Stomach (tissue), 9 donors: Measurements from ENCODE around the gene CUL9. TPM values are rescaled to one million over a fixed set of nuclear protein-coding genes. Genes with fewer than 3 reads are reported as not detected.

Experiments used
- DNase-seq, 2 donors: peaks; one replicate each; pipeline versions ENCODE4 v3.0.0 to v3.0.0-alpha.2; 2013 to 2019
- H3K27ac ChIP-seq, 5 donors: fragments of 200-600 bp in 4 of 5; sonication (generic) in 4 of 5; one replicate each; pipeline ENCODE4 v1.5.1; 2013 to 2019; ENCODE audit warnings: mild to moderate bottlenecking in 1 of 5, moderate library complexity in 1 of 5
- H3K27me3 ChIP-seq, 3 donors: fragments of 200-600 bp; sonication (generic); one replicate each; pipeline ENCODE4 v1.5.1; 2017 to 2019; ENCODE audit warnings: mixed run types in 1 of 3
- H3K36me3 ChIP-seq, 4 donors: fragments of 200-600 bp; sonication (generic); 1 replicate in 3 of 4; 2 replicates in 1 of 4; pipeline ENCODE4 v1.5.1; 2016 to 2019
- H3K4me1 ChIP-seq, 4 donors: fragments of 200-600 bp; sonication (generic); one replicate each; pipeline ENCODE4 v1.5.1; 2016 to 2019
- H3K4me3 ChIP-seq, 4 donors: fragments of 200-600 bp; sonication (generic) in 3 of 4; one replicate each; pipeline ENCODE4 v1.5.1; 2016 to 2019; ENCODE audit warnings: mild to moderate bottlenecking in 1 of 4
- H3K9me3 ChIP-seq, 4 donors: fragments of 200-600 bp; sonication (generic); one replicate each; pipeline ENCODE4 v1.5.1; 2016 to 2019
- EP300 ChIP-seq: sonication (generic); formaldehyde crosslinking; IDR thresholded peaks from one replicate; pipeline ENCODE4 v1.6.1; 2017; ENCODE audit warnings: antibody characterized with exemption
- POLR2A ChIP-seq, 4 donors: fragments of 450-650 bp; IDR thresholded peaks; one replicate each; pipeline ENCODE4 v1.6.1; 2016; ENCODE audit warnings: antibody characterized with exemption in 4 of 4, control low read depth in 2 of 4, mild to moderate bottlenecking in 1 of 4, moderate library complexity in 1 of 4
- POLR2AphosphoS5 ChIP-seq, 3 donors: sonication (generic); formaldehyde crosslinking; IDR thresholded peaks; one replicate each; pipeline ENCODE4 v1.6.1; 2016; ENCODE audit warnings: antibody characterized with exemption in 3 of 3
- WGBS, 5 donors: extraction: QIAGEN DNeasy Blood & Tissue Kit in 3 of 5; methylation state at CpG; one replicate each; pipeline versions ENCODE4 v1.1.5 to v1.1.7; 2013 to 2018; 5-methylcytosine and 5-hydroxymethylcytosine counted together
- intact Hi-C: fragments of 100-400 bp; cut with DNase I; formaldehyde crosslinking; loops from one replicate; pipeline ENCODE4 v1.15.1; 2023; ENCODE audit warnings: low total_unique reads
- polyA plus RNA-seq, 3 donors: library from polyadenylated mRNA; stranded (reverse); fragments of 200-250 nt; gene quantifications; one replicate each; pipeline ENCODE4 v1.2.3, GENCODE V29; 2013
- total RNA-seq, 5 donors: library from RNA; depleted of rRNA; stranded (reverse); fragments of >200 nt; gene quantifications; one replicate each; pipeline versions ENCODE4 v1.1.0 to v1.2.3, GENCODE V29; 2014 to 2016
- TF ChIP-seq, protein P1 (sequence below), 7 experiments: fragments of 450-650 bp in 4 of 7; fragments of 200-600 bp in 3 of 7; sonication (generic) in 3 of 7; IDR thresholded peaks; one replicate each; pipeline ENCODE4 v1.5.1; 2016 to 2019; ENCODE audit warnings: antibody characterized with exemption in 7 of 7, control low read depth in 2 of 7, mild to moderate bottlenecking in 1 of 7
- donor health status: healthy with polysubstance abuse.
- donor health status: Bipolar disorder and iron deficiency.
- donor health status: healthy.

The CUL9 gene
- total and polyA plus RNA-seq, 8 donors: 22.8 to 120 (median 45.0) TPM

DNA sequence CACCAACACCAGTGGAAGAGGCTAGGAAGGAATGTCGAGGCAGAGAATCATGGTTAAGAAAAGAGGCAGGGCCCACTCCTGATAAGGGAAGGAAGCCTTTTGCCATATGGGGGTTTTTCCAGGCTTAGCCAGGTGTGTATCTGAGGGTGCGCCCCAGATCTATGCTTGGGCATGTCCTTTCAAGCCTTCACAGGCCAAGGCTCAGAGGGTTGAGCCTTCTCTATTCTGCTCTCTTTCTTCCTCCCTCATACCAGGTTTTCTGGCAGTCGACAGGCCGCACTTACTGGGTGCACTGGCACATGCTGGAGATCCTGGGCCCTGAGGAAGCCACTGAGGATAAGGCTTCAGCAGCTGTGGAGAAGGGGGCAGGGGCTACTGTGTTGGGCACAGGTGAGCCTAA lies 4.7 kb downstream of the CUL9 start:
- H3K36me3 ChIP-seq: peaks cover 24 to 71% (median 61%) of the 10 kb centered on the region in 4 donors
- no peak for DNase-seq

DNA sequence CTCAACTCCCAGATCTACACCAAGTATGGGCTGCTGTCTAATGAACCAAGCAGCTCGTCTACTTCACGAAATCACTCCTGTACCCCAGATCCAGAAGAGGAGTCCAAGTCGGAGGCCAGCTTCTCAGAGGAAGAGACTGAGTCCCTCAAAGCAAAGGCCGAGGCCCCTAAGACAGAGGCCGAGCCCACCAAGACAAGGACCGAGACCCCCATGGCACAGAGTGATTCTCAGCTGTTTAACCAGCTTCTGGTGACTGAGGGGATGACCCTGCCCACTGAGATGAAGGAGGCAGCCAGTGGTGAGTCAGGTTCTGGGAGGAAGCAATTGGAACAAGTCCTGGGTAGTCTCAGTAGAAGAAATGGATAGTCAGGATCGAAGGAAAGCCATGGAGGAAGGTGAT lies 5.8 kb downstream of the CUL9 start:
- DNase-seq: no peak
- WGBS, 5 donors: 86 to 98% (median 94%) methylated on average over 7 of the region's 7 CpGs
- H3K27ac ChIP-seq: no peak overlapping the region
- H3K4me3 ChIP-seq: no peak overlapping the region
- TF ChIP-seq, protein P1, sequence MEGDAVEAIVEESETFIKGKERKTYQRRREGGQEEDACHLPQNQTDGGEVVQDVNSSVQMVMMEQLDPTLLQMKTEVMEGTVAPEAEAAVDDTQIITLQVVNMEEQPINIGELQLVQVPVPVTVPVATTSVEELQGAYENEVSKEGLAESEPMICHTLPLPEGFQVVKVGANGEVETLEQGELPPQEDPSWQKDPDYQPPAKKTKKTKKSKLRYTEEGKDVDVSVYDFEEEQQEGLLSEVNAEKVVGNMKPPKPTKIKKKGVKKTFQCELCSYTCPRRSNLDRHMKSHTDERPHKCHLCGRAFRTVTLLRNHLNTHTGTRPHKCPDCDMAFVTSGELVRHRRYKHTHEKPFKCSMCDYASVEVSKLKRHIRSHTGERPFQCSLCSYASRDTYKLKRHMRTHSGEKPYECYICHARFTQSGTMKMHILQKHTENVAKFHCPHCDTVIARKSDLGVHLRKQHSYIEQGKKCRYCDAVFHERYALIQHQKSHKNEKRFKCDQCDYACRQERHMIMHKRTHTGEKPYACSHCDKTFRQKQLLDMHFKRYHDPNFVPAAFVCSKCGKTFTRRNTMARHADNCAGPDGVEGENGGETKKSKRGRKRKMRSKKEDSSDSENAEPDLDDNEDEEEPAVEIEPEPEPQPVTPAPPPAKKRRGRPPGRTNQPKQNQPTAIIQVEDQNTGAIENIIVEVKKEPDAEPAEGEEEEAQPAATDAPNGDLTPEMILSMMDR (IDR thresholded peaks at IDR 0.05): no peak
- TF ChIP-seq EP300 (no peak), POLR2AphosphoS5 (IDR thresholded peaks at IDR 0.05) (no peak), POLR2A (IDR thresholded peaks at IDR 0.05) (no peak)
- intact Hi-C loops: no loop called here
- H3K36me3 ChIP-seq: peaks cover 24 to 81% (median 71%) of the 10 kb centered on the region in 4 donors
- H3K9me3 ChIP-seq: no peaks in the 10 kb centered on the region
- H3K4me1 ChIP-seq: peaks cover 6 to 22% (median 16%) of the 10 kb centered on the region in 4 donors
- H3K27me3 ChIP-seq: no peaks in the 10 kb centered on the region

More for the DNA sequence above, 4.7 kb downstream of the CUL9 start:
- intact Hi-C loops: no loop called here
- Histone ChIP-seq H3K27ac (no peak overlapping the region), H3K4me1 (peaks cover 10 to 29% (median 21%) of the 10 kb centered on the region in 4 donors), H3K4me3 (no peak overlapping the region), H3K27me3 (no peaks in the 10 kb centered on the region), H3K9me3 (no peaks in the 10 kb centered on the region)
- TF ChIP-seq POLR2AphosphoS5 (IDR thresholded peaks at IDR 0.05) (no peak), EP300 (no peak), POLR2A (IDR thresholded peaks at IDR 0.05) (no peak)
- TF ChIP-seq, protein P1 (IDR thresholded peaks at IDR 0.05): no peak
- 92 to 99% (median 94%) methylated on average over 4 of the region's 4 CpGs for WGBS, 5 donors

DNA sequence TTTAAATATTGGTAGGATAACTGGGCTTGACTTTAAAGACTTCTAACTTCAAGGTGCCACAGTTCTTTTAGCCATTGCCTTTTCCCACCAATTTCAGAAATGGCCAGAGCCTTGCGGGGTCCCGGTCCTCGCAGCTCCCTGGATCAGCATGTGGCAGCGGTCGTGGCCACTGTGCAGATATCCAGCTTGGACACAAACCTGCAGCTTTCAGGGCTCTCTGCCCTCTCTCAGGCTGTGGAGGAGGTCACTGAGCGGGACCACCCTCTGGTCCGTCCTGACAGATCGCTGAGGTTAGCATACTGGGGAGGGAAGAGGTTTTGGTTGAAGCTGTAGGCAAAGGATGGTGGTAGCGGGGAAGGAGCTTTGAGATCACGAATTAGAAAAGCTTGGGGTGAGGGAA lies 6.4 kb downstream of the CUL9 start:
- no peak overlapping the region for H3K27ac ChIP-seq
- no peak overlapping the region for H3K4me3 ChIP-seq
- TF ChIP-seq, protein P1 (IDR thresholded peaks at IDR 0.05): no peak
- no peak for TF ChIP-seq POLR2A (IDR thresholded peaks at IDR 0.05)
- TF ChIP-seq EP300: no peak
- no peak for TF ChIP-seq POLR2AphosphoS5 (IDR thresholded peaks at IDR 0.05)
- 87 to 94% (median 93%) methylated on average over 10 of the region's 10 CpGs for WGBS, 5 donors
- H3K4me1 ChIP-seq: peaks cover under 1 to 16% (median 10%) of the 10 kb centered on the region in 4 donors
- peaks cover 24 to 87% (median 77%) of the 10 kb centered on the region in 4 donors for H3K36me3 ChIP-seq
- H3K27me3 ChIP-seq: no peaks in the 10 kb centered on the region
- DNase-seq: no peak
- intact Hi-C loops: no loop called here
- no peaks in the 10 kb centered on the region for H3K9me3 ChIP-seq

DNA sequence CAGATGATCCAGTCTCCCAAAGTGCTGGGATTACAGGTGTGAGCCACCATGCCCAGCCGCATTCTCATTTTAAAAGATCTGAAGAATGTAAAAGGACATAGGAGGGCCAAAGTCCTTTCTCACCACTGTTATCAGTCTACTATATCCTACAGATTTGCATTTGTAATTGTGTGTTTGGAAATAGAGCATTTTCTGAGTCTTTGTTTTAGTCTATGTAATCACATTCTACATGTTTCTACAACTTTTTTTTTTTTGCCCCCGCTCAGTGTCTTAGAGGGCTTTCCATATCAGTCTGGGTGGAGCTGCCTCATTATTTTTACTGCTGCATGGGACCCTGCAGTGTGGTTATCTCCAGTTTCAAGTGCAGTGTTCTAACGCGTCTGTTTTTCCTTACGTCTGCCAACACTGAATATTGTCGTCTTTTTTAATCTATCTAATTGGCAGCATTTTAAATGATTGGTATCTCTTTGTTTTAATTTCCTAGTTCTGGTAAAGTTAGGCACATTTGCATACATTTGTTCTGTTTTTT lies 7.8 kb downstream of the CUL9 start:
- 65 to 75% (median 71%) methylated on average over 6 of the region's 6 CpGs for WGBS, 5 donors
- peaks cover 24 to 93% (median 86%) of the 10 kb centered on the region in 4 donors for H3K36me3 ChIP-seq
- no peak for TF ChIP-seq EP300
- TF ChIP-seq, protein P1 (IDR thresholded peaks at IDR 0.05): no peak
- no peak for TF ChIP-seq POLR2AphosphoS5 (IDR thresholded peaks at IDR 0.05)
- no peak for TF ChIP-seq POLR2A (IDR thresholded peaks at IDR 0.05)
- peaks cover 0 to 3% (median 1%) of the 10 kb centered on the region in 4 donors for H3K4me1 ChIP-seq
- H3K9me3 ChIP-seq: no peaks in the 10 kb centered on the region
- no peak overlapping the region for H3K4me3 ChIP-seq
- intact Hi-C loops: no loop called here
- H3K27ac ChIP-seq: no peak overlapping the region
- no peaks in the 10 kb centered on the region for H3K27me3 ChIP-seq
- no peak for DNase-seq
